ENCODE measurements around the gene SLC16A12. TPM values are rescaled to one million over a fixed set of nuclear protein-coding genes. Genes with fewer than 3 reads are reported as not detected.

The SLC16A12 gene
- total and polyA plus RNA-seq, 2 of the 13 experiments (the other 11 are each of a cell fraction or from before 2014, with no cell fraction given), result 0.02 TPM; not detected in 1

- TF ChIP-seq, protein P1, sequence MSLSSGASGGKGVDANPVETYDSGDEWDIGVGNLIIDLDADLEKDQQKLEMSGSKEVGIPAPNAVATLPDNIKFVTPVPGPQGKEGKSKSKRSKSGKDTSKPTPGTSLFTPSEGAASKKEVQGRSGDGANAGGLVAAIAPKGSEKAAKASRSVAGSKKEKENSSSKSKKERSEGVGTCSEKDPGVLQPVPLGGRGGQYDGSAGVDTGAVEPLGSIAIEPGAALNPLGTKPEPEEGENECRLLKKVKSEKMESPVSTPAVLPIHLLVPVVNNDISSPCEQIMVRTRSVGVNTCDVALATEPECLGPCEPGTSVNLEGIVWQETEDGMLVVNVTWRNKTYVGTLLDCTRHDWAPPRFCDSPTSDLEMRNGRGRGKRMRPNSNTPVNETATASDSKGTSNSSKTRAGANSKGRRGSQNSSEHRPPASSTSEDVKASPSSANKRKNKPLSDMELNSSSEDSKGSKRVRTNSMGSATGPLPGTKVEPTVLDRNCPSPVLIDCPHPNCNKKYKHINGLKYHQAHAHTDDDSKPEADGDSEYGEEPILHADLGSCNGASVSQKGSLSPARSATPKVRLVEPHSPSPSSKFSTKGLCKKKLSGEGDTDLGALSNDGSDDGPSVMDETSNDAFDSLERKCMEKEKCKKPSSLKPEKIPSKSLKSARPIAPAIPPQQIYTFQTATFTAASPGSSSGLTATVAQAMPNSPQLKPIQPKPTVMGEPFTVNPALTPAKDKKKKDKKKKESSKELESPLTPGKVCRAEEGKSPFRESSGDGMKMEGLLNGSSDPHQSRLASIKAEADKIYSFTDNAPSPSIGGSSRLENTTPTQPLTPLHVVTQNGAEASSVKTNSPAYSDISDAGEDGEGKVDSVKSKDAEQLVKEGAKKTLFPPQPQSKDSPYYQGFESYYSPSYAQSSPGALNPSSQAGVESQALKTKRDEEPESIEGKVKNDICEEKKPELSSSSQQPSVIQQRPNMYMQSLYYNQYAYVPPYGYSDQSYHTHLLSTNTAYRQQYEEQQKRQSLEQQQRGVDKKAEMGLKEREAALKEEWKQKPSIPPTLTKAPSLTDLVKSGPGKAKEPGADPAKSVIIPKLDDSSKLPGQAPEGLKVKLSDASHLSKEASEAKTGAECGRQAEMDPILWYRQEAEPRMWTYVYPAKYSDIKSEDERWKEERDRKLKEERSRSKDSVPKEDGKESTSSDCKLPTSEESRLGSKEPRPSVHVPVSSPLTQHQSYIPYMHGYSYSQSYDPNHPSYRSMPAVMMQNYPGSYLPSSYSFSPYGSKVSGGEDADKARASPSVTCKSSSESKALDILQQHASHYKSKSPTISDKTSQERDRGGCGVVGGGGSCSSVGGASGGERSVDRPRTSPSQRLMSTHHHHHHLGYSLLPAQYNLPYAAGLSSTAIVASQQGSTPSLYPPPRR (CRISPR knock-in tag; IDR thresholded peaks at IDR 0.05; ENCODE audit: borderline replicate concordance), result no peak
- TF ChIP-seq TBP (CRISPR knock-in tag; IDR thresholded peaks at IDR 0.05), result no peak
- TF ChIP-seq KLF6 (CRISPR knock-in tag; IDR thresholded peaks at IDR 0.05), result no peak
- TF ChIP-seq, protein P2, sequence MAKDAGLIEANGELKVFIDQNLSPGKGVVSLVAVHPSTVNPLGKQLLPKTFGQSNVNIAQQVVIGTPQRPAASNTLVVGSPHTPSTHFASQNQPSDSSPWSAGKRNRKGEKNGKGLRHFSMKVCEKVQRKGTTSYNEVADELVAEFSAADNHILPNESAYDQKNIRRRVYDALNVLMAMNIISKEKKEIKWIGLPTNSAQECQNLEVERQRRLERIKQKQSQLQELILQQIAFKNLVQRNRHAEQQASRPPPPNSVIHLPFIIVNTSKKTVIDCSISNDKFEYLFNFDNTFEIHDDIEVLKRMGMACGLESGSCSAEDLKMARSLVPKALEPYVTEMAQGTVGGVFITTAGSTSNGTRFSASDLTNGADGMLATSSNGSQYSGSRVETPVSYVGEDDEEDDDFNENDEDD (CRISPR knock-in tag; IDR thresholded peaks at IDR 0.05; ENCODE audit: borderline replicate concordance), result peak; percentile 34; the same call in 1 of the 2 replicates
- TF ChIP-seq, protein P3, sequence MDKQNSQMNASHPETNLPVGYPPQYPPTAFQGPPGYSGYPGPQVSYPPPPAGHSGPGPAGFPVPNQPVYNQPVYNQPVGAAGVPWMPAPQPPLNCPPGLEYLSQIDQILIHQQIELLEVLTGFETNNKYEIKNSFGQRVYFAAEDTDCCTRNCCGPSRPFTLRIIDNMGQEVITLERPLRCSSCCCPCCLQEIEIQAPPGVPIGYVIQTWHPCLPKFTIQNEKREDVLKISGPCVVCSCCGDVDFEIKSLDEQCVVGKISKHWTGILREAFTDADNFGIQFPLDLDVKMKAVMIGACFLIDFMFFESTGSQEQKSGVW (CRISPR knock-in tag; IDR thresholded peaks at IDR 0.05; ENCODE audit: borderline replicate concordance), result no peak
- TF ChIP-seq ZNF160 (CRISPR knock-in tag; IDR thresholded peaks at IDR 0.05), result no peak; the same call in 1 of the 2 replicates
- TF ChIP-seq ZNF703 (CRISPR knock-in tag; IDR thresholded peaks at IDR 0.05; ENCODE audit: borderline replicate concordance), result peak; percentile 69; the same call in 1 of the 2 replicates
- TF ChIP-seq ZNF772 (CRISPR knock-in tag; IDR thresholded peaks at IDR 0.05), result no peak
- no peak for TF ChIP-seq PLRG1 (conservative IDR thresholded peaks at IDR 0.05)
- TF ChIP-seq, protein P4, sequence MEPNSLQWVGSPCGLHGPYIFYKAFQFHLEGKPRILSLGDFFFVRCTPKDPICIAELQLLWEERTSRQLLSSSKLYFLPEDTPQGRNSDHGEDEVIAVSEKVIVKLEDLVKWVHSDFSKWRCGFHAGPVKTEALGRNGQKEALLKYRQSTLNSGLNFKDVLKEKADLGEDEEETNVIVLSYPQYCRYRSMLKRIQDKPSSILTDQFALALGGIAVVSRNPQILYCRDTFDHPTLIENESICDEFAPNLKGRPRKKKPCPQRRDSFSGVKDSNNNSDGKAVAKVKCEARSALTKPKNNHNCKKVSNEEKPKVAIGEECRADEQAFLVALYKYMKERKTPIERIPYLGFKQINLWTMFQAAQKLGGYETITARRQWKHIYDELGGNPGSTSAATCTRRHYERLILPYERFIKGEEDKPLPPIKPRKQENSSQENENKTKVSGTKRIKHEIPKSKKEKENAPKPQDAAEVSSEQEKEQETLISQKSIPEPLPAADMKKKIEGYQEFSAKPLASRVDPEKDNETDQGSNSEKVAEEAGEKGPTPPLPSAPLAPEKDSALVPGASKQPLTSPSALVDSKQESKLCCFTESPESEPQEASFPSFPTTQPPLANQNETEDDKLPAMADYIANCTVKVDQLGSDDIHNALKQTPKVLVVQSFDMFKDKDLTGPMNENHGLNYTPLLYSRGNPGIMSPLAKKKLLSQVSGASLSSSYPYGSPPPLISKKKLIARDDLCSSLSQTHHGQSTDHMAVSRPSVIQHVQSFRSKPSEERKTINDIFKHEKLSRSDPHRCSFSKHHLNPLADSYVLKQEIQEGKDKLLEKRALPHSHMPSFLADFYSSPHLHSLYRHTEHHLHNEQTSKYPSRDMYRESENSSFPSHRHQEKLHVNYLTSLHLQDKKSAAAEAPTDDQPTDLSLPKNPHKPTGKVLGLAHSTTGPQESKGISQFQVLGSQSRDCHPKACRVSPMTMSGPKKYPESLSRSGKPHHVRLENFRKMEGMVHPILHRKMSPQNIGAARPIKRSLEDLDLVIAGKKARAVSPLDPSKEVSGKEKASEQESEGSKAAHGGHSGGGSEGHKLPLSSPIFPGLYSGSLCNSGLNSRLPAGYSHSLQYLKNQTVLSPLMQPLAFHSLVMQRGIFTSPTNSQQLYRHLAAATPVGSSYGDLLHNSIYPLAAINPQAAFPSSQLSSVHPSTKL (CRISPR knock-in tag; IDR thresholded peaks at IDR 0.05), result peak; percentile 16; the same call in 1 of the 2 replicates
- TF ChIP-seq ZNF333 (CRISPR knock-in tag; IDR thresholded peaks at IDR 0.05; ENCODE audit: borderline replicate concordance), result no peak
- TF ChIP-seq MYPOP (CRISPR knock-in tag; IDR thresholded peaks at IDR 0.05), result peak; percentile 79
- TF ChIP-seq NFIC (IDR thresholded peaks at IDR 0.05; ENCODE audit: low read length), result no peak
- no peak for TF ChIP-seq SALL1 (CRISPR knock-in tag; IDR thresholded peaks at IDR 0.05)
- TF ChIP-seq, protein P5, sequence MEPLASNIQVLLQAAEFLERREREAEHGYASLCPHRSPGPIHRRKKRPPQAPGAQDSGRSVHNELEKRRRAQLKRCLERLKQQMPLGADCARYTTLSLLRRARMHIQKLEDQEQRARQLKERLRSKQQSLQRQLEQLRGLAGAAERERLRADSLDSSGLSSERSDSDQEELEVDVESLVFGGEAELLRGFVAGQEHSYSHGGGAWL (CRISPR knock-in tag; IDR thresholded peaks at IDR 0.05), result peak; percentile 60; the same call in 1 of the 2 replicates
These were observed 120.2 kb downstream of the SLC16A12 start (continued) for GRCh38 chr10:89414879-89415821.
